Measurements from ENCODE around the gene RAB35.

GRCh38 chr12:120126635-120127005 is 10.1 kb upstream of the RAB35 start:
- TF ChIP-seq CTCF (conservative IDR thresholded peaks at IDR 0.05; ENCODE audit: low read depth, low read length): no peak
- no peak for TF ChIP-seq EZH2 (IDR thresholded peaks at IDR 0.05; ENCODE audit: borderline replicate concordance, low read depth, low read length, poor library complexity, severe bottlenecking)

Measured in A673 (cell line).